Stimulated activated CD4-positive, alpha-beta T cell treated with anti-CD3 and anti-CD28 coated beads, TNF-alpha, amount 100 ng/mL, for 4 hours (primary cell): Measurements from ENCODE around the gene MTTP.

Experiments used
- DNase-seq, 3 experiments: peaks; one replicate each; pipeline ENCODE4 v3.0.0-alpha.2; 2020; ENCODE audit warnings: low read depth in 3 of 3

MTTP gene

GRCh38 chr4:99670409-99671073, 95.9 kb downstream of the MTTP start:
- DNase-seq, result no peak
